ENCODE results near the gene PTGDS. TPM values are rescaled to one million over a fixed set of nuclear protein-coding genes. Genes with fewer than 3 reads are reported as not detected.
"Not testable (repeated sequence)": the region's sequence is repeated elsewhere in the genome, so short reads cannot be mapped to it uniquely, and the experiment has no call there.

The PTGDS gene
- total RNA-seq, 2 experiments from 2014 or later = 22.1 to 24.0 TPM

DNA sequence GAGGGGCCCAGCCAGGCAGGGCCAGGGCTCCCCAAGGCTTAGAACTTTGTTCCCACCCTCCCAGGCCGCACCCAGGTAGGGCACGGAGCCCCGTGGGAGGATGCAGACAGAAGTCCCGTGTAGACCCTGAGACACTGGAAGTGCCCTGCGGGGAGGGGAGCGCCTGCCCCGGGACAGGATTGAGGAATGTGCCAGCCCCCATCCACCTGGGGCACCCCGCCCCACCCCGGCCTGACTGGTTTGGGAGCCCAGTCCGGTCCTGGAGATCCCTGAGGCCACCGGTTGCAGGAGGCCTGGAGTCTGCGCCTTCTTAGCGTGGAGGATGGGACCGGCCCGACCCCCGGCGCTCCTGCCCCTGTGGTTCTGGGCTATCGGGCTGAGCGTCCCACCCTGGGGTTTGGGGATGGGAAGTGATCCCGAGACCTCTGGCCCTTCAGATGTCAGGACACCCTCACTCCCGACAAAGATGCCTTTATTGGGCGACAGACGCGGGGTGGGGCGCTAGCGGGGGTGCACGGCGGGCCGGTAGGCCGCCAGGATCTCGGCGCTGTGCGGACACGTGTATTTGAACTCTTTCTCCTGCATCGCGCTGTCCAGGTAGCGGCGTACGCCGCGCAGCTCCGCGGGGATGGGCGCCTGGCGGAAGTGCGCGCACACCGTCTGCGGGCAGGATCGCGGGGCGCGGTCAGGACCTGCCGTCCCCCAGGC, 17.0 kb downstream of the PTGDS start:
- H3K4me3 Mint-ChIP-seq = peak overlapping the region; percentile 82
- POLR2A ChIA-PET = no interaction called here

DNA sequence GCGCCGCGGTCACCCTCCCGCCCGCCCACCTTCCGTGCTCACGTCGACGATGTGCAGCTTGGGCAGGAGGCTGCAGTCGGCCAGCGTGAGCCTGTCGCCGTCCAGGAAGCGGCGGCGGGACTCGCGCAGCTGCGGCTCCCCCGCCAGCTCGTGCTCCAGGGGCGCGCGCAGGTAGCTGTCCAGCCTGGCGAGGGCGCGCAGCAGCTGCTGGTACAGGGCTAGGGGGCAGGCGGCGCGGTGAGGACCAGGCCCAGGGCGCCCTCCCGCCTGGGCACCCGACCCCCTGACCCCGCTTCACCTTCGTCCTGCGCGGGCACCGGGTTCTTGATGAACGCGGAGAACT, 17.6 kb downstream of the PTGDS start:
- peaks cover 7% of the 10 kb centered on the region for H3K27me3 Mint-ChIP-seq
- no peak overlapping the region for H3K4me3 Mint-ChIP-seq
- peaks cover 7% of the 10 kb centered on the region for H3K36me3 Mint-ChIP-seq (ENCODE audit: low read depth)
- peaks cover 45% of the 10 kb centered on the region for H3K4me1 Mint-ChIP-seq
- ChIA-PET POLR2A (no interaction called here), CTCF (interaction anchor here (1.2 to 2.4 kb wide), 3 partner anchors 9 to 34 kb away, joined by 3 to 11 read pairs (median 3); partner anchors contain the start of gene ABCA2)
- H3K9me3 Mint-ChIP-seq = no peaks in the 10 kb centered on the region
- DNase-seq = no peak
- no peak overlapping the region for H3K27ac Mint-ChIP-seq

More for the DNA sequence above, 17.0 kb downstream of the PTGDS start:
- H3K27ac Mint-ChIP-seq = no peak overlapping the region
- peaks cover 7% of the 10 kb centered on the region for H3K27me3 Mint-ChIP-seq
- CTCF ChIA-PET = interaction anchor here (1.2 to 2.4 kb wide), 5 partner anchors 9 to 151 kb away, joined by 3 to 11 read pairs (median 3); partner anchors contain the start of gene ABCA2
- peaks cover 43% of the 10 kb centered on the region for H3K4me1 Mint-ChIP-seq
- no peaks in the 10 kb centered on the region for H3K9me3 Mint-ChIP-seq
- peaks cover 7% of the 10 kb centered on the region for H3K36me3 Mint-ChIP-seq (ENCODE audit: low read depth)
- no peak for DNase-seq

DNA sequence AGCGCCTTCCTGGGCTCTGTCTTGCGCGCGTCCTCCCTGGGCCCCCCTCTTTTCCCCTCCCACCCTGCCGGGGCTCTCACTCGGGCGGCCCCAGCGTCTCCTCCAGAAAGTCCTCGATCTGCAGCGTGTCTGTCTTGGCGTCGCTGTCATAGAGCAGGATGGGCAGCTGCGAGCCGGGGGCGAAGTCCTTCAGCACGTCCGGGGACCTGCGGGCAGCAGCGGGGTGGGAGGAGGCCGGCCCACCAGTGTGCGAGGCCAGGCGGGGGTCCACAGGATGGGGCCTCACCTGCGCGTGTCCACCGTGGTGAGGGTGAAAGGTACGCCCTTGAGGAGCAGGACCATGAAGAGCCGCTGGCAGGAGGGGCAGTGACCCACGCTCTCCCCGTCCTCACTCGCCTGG, 18.1 kb downstream of the PTGDS start:
- Mint-ChIP-seq H3K27me3 (peaks cover 4% of the 10 kb centered on the region), H3K4me1 (peaks cover 50% of the 10 kb centered on the region), H3K4me3 (no peak overlapping the region), H3K27ac (no peak overlapping the region), H3K9me3 (no peaks in the 10 kb centered on the region), H3K36me3 (ENCODE audit: low read depth) (peaks cover 7% of the 10 kb centered on the region)
- CTCF ChIA-PET = interaction anchor here (1.2 to 2.4 kb wide), 2 partner anchors 34 to 40 kb away, joined by 10 to 11 read pairs; partner anchors contain the start of gene ABCA2
- DNase-seq = no peak
- POLR2A ChIA-PET = no interaction called here

DNA sequence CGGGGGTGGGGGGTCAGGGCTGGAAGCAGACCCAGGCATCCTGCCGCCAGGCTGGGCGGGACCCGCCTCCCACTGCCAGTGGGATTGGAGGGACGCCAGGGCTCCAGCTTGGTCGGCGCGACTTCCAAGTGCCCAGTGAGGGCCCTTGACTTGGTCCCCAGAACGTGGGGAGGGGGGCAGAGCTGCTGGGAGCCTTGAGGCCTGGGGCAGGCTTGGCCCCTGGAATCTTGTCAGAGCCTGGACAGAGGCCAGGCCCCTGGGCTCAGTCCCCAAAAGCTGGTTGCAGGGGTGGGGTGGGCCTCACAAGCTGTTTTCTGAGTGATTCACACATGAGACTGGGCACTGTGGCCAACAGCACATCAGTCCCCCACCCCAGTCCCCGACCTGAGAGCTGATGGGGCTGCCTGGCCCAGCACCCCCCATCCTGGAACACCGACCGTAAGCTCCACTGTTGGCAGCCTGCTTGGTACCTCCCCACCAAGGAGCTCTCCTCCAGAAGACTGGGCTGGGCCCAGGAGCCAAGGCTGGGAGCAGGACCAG, 18.5 kb downstream of the PTGDS start:
- no peak for DNase-seq
- Mint-ChIP-seq H3K9me3 (no peaks in the 10 kb centered on the region), H3K4me3 (peak overlapping the region; percentile 59), H3K27me3 (peaks cover 6% of the 10 kb centered on the region), H3K36me3 (ENCODE audit: low read depth) (peaks cover 7% of the 10 kb centered on the region), H3K4me1 (peaks cover 55% of the 10 kb centered on the region), H3K27ac (peak overlapping the region; percentile 81)
- CTCF ChIA-PET = interaction anchor here (0.5 to 2.6 kb wide), 6 partner anchors 18 to 173 kb away, joined by 3 to 15 read pairs (median 6); partner anchors contain the start of gene AJM1
- POLR2A ChIA-PET = no interaction called here

DNA sequence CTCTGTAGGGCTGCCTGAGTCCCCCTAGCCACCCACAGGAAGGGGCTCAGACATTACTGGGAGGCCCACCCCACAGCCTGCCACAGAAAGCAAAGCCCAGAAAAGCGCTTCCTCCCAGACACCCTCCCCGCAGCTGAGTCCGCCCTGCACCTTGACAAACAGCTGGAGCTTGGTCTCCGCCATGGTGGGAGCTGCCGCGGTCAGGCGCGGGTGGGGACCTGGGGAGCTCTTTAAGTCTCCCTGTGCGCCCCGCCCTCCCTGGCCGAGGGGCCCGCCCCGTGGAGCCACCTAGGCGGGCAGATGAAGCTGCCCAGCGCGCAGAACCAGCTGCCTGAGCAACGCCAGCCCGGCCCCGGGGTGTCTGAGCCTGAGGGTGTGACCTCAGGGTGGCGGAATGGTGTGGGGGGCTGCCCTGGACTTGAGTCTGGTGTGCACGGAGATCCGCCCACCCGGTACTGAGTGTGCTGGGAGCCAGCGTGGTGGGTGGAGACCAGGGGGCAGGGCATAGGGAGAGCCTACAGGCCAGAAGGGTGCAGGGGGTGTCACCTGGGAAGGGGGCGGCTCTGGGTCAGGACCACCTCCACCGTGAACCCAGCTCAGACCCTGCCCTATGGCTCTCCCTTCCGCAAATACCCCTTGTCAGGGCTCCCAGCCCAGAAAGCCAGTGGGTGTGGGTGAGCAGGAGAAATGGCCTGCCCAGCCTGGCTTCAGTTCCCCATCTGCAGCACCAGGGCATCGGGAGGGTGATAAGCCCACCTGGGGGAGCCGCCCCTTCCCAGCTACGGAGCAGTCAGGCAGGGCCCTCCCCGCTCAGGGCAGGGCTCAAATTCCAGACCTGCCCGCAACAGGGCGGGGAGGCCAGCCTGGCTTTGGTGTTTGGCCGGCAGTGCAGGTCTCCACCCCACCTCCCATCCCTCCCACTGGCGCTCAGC, 19.3 kb downstream of the PTGDS start, which contains the start of gene CLIC3:
Gene CLIC3 (minus strand): TSS at position 208 of the 932 bp plus-strand sequence. CDS start 25 bp downstream, at position 183.
- ChIA-PET CTCF (interaction anchor here (0.5 to 2.6 kb wide), 7 partner anchors 19 to 174 kb away, joined by 3 to 15 read pairs (median 5); partner anchors contain the start of gene AJM1), POLR2A (no interaction called here)
- Mint-ChIP-seq H3K4me1 (peaks cover 52% of the 10 kb centered on the region), H3K9me3 (no peaks in the 10 kb centered on the region), H3K36me3 (ENCODE audit: low read depth) (peaks cover 7% of the 10 kb centered on the region), H3K27ac (peak within 1 kb of the TSS; percentile 89), H3K4me3 (peak within 1 kb of the TSS; percentile 59), H3K27me3 (peaks cover 6% of the 10 kb centered on the region)
- peak; percentile 60 for DNase-seq

DNA sequence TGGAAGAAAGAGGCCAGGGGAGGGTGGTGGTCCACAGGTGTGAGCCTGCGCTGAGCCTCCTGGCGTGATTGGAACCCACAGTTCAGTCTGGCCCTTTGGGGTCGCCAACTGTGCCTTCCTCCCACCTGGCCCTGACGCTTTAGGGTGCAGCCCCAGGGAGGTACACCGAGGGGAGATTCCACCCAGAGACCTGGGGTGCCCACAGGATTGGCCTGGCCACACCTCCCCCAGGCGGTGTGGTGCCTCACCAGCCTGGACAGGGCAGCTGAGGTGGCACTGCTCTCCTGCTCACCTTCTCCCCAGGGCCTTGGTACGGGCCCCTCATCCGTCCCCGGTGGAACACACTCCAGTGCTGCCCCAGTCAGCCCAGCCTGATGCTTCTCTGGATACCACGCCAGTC, 20.1 kb downstream of the PTGDS start:
- Mint-ChIP-seq H3K27me3 (peaks cover 6% of the 10 kb centered on the region), H3K36me3 (ENCODE audit: low read depth) (peaks cover 7% of the 10 kb centered on the region), H3K27ac (peak overlapping the region; percentile 89), H3K4me3 (peak overlapping the region; percentile 43), H3K9me3 (no peaks in the 10 kb centered on the region), H3K4me1 (peaks cover 51% of the 10 kb centered on the region)
- no peak for DNase-seq
- ChIA-PET POLR2A (no interaction called here), CTCF (interaction anchor here (1.2 to 2.6 kb wide), 2 partner anchors 32 to 155 kb away, joined by 3 to 15 read pairs; partner anchors contain the start of gene AJM1)

DNA sequence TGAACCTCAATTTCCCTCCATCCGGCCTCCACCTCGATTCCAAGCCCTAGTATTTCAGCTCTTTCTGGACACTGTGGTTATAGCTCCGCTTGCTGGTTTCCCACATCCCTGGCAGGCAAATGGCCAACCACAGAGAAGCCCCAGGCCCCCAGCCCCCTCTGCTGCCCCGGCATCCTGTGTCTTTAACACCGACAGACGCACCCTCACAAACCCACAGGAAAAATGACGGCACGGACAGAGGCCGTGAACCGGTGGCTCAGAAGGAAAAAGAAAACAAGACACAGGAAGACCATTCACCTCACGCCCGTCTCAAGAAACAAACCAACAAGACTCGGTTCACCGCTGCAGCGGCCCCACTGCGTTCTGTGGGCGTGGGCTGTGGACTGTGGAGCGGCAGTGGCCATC, 20.5 kb downstream of the PTGDS start:
- DNase-seq = peak; percentile 43
- Mint-ChIP-seq H3K9me3 (no peaks in the 10 kb centered on the region), H3K27me3 (peaks cover 6% of the 10 kb centered on the region), H3K4me3 (peak overlapping the region; percentile 43), H3K36me3 (ENCODE audit: low read depth) (peaks cover 7% of the 10 kb centered on the region), H3K27ac (peak overlapping the region; percentile 89), H3K4me1 (peaks cover 51% of the 10 kb centered on the region)
- ChIA-PET POLR2A (no interaction called here), CTCF (interaction anchor here (1.2 to 2.6 kb wide), 2 partner anchors 31 to 156 kb away, joined by 3 to 15 read pairs; partner anchors contain the start of gene AJM1)

DNA sequence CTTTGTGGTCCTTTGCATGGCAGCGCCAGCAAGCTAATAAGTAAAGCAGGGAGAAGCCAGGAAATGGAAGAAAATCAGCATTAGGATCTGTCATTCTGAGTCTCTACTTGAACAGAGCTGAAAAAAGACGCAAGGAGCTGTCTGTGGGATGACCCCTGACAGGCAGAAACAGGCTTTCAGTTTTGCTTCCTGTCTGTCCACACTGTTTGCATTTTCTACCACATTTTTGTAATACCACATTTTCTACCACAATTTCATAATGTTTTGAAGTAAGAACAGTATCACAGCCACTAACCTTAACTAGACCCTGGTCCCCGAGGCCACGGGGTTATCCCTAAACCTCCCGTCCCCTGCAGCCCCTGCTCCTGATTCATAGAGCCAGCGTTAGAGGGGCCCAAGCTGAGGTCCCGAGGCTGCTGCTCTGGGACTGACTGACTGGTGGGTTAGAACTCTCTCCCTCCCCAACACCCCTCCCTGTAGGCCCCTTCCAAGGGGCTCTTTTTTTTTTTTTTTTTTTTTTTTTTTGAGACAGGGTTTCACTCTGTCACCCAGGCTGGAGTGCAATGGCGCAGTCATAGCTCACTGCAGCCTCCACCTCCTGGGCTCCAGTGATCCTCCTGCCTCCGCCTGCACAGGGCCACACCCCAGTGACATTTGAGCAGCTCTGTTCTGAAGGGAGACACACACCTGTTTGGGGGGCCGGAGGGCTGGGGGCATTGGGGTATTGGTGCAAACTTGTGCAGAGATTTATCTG, 23.1 kb downstream of the PTGDS start:
- Mint-ChIP-seq H3K36me3 (ENCODE audit: low read depth) (no peaks in the 10 kb centered on the region), H3K9me3 (no peaks in the 10 kb centered on the region), H3K4me1 (peaks cover 42% of the 10 kb centered on the region), H3K4me3 (peak overlapping the region; percentile 25), H3K27me3 (peaks cover 6% of the 10 kb centered on the region), H3K27ac (peak overlapping the region; percentile 75)
- CTCF ChIA-PET = interaction anchor here (0.6 to 1.9 kb wide), 8 partner anchors 8 to 35 kb away, joined by 3 to 10 read pairs (median 4); no protein-coding TSS in a partner anchor
- POLR2A ChIA-PET = no interaction called here
- DNase-seq = peak; percentile 49

DNA sequence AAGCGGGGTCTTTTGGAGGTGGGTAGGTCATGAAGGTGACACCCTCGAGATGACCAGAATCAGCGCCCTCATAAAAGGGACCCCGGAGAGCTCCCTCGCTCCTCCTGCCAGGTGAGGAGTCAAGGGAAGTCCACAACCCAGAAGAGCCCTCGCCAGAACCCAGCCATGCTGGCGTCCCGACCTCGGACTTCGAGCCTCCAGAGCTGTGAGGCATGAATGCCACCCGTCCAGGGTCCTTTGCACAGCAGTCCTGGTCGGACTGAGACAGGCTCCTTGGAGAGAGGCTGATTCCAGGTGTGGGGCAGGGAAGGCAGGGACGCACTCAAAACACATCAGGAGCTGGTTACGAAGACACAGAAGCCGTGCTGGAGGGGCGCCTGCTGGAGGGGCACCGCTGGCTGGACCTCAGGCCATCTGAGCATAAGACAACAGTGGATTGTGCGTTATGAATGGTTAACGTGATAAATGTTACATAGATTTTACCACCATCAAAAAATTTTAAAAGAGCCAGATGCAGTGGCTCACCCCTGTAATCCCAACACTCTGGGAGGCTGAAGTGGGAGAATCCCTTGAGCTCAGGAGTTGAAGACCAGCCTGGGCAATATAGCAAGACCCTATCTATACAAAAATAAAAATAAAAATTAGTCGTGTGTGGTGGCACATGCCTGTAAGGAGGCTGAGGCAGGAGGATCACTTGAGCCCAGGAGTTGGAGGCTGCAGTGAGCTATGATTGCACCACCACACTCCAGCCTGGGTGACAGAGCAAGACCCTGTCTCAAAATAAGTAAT, 24.7 kb downstream of the PTGDS start:
- ChIA-PET POLR2A (no interaction called here), CTCF (interaction anchor here (1.0 to 1.6 kb wide), 2 partner anchors 27 to 66 kb away, joined by 3 to 5 read pairs; no protein-coding TSS in a partner anchor)
- H3K27ac Mint-ChIP-seq = no peak overlapping the region
- peaks cover 33% of the 10 kb centered on the region for H3K4me1 Mint-ChIP-seq
- no peaks in the 10 kb centered on the region for H3K9me3 Mint-ChIP-seq
- DNase-seq = no peak
- H3K36me3 Mint-ChIP-seq (ENCODE audit: low read depth) = no peaks in the 10 kb centered on the region
- H3K27me3 Mint-ChIP-seq = peaks cover 6% of the 10 kb centered on the region
- no peak overlapping the region for H3K4me3 Mint-ChIP-seq

DNA sequence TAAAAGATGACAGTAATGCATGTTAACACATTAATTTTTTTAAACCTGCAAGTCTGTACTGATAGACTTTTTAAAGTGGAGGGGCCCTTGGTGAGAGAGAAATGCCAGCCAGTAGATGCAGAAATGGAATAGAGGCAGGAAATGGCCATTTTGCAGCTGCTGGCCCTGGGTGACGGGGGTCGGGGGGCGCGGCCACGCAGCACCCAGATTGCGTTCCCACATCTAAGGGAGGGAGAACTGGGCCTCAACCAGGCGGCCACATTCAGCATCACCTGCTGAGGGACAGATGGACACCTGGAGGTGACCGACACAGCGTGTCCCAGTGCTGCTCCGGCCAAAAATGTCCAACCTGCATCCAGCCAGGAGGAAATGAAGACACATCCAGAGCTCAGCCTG, 25.3 kb downstream of the PTGDS start:
- POLR2A ChIA-PET = no interaction called here
- no peak overlapping the region for H3K4me3 Mint-ChIP-seq

DNA sequence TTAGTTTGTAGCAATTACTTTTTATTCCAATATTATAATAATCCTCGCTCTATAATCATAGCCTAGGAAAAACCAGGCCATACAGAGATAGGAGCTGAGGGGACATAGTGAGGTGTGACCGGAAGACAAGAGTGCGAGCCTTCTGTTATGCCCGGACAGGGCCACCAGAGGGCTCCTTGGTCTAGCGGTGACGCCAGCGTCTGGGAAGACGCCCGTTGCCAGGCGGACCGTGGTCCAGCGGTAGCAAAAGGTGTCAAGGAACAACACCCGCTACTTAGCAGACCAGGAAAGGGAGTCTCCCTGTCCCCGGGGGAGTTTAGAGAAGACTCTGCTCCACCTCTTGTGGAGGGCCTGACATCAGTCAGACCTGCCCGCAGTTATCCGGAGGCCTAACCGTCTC, 27.0 kb downstream of the PTGDS start:
- POLR2A ChIA-PET; H3K4me3 Mint-ChIP-seq; H3K36me3 Mint-ChIP-seq (ENCODE audit: low read depth); DNase-seq; H3K9me3 Mint-ChIP-seq; H3K27ac Mint-ChIP-seq; H3K27me3 Mint-ChIP-seq: not testable (repeated sequence)
- peaks cover 14% of the 10 kb centered on the region for H3K4me1 Mint-ChIP-seq
- CTCF ChIA-PET = interaction anchor here (1.5 to 1.9 kb wide), 2 partner anchors 10 to 31 kb away, joined by 3 to 8 read pairs; no protein-coding TSS in a partner anchor

More for the DNA sequence above, 25.3 kb downstream of the PTGDS start:
- CTCF ChIA-PET = interaction anchor here (1.6 to 1.9 kb wide), 2 partner anchors 27 to 32 kb away, joined by 5 to 8 read pairs; no protein-coding TSS in a partner anchor
- DNase-seq = no peak
- Mint-ChIP-seq H3K27me3 (peaks cover 5% of the 10 kb centered on the region), H3K36me3 (ENCODE audit: low read depth) (no peaks in the 10 kb centered on the region), H3K27ac (no peak overlapping the region), H3K4me1 (peaks cover 27% of the 10 kb centered on the region), H3K9me3 (no peaks in the 10 kb centered on the region)

Data from activated CD4-positive, alpha-beta T cell treated with anti-CD3 and anti-CD28 coated beads, Interleukin-2, amount 10 ng/mL, durations not matched to agents 7 days and 5 days (primary cell).